ENCODE results near the gene AKAP9. TPM values are rescaled to one million over a fixed set of nuclear protein-coding genes. Genes with fewer than 3 reads are reported as not detected.

AKAP9 gene
- total RNA-seq, 4 donors from 2014 or later, result 49.7 to 82.6 (median 55.8) TPM

DNA sequence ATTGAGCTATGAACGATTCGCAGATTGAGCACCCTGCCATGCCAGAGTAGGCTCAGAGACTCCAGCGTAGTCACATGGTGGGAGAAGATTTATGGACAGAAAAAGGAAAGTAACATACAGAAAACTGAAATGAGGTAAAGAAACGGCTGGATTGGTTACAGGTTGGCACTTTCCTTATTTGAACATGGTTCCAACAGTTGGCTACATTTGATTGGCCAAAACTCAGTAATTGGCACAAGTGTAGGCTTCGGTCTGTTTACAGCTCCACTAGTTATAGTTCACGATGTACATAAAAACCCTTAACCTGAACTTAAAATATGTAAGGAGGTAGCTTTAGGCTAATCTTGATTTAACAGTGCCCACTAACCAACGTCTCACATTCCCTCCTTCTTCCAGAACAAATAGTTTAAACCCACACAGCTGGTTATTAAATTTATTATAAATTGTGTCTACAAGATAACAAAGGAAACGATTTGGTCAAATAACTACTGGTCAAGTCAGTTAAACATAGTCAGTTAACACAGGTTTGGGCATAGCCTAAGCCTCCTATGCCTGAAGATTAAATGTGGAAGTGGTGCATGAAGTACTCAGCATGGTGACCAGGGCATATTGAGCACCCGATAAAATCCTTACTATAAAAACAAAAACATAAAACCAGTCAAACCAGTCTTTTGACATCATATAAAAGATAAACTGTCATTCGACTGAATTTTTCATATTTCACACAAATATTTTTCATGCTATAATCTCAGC is 42.2 kb upstream of the AKAP9 start:
- TF ChIP-seq, protein P1, sequence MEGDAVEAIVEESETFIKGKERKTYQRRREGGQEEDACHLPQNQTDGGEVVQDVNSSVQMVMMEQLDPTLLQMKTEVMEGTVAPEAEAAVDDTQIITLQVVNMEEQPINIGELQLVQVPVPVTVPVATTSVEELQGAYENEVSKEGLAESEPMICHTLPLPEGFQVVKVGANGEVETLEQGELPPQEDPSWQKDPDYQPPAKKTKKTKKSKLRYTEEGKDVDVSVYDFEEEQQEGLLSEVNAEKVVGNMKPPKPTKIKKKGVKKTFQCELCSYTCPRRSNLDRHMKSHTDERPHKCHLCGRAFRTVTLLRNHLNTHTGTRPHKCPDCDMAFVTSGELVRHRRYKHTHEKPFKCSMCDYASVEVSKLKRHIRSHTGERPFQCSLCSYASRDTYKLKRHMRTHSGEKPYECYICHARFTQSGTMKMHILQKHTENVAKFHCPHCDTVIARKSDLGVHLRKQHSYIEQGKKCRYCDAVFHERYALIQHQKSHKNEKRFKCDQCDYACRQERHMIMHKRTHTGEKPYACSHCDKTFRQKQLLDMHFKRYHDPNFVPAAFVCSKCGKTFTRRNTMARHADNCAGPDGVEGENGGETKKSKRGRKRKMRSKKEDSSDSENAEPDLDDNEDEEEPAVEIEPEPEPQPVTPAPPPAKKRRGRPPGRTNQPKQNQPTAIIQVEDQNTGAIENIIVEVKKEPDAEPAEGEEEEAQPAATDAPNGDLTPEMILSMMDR (IDR thresholded peaks at IDR 0.05), result no peak
- no peak for TF ChIP-seq POLR2A (IDR thresholded peaks at IDR 0.05)
- intact Hi-C loops (cut with DNase I), result no loop called here
- no peak for DNase-seq
- Histone ChIP-seq H3K36me3 (no peaks in the 10 kb centered on the region), H3K4me1 (peaks cover 0 to 12% (median under 1%) of the 10 kb centered on the region in 3 donors), H3K27me3 (no peaks in the 10 kb centered on the region), H3K9me3 (no peaks in the 10 kb centered on the region), H3K4me3 (no peak overlapping the region), H3K27ac (no peak overlapping the region)
- WGBS, 2 donors, result 64 to 66% methylated on average over 10 of the region's 10 CpGs

DNA sequence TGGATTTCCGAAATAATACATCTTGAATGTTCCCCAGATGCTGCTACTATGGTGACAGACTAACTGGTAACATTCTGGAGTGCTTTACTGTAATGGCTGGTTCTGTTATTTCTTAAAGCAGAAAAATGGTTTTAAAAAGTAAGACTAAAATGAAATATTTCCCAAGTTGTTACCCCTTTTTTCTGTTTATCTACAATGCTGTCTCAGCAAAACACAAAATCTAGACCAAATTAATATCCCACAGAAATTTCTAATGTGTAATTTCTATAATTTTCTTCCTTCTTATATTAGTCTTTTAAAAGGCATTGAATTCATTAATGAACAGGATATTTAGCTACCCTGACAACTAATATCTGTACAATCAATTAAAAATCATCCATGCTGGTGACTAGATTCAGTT is 41.1 kb upstream of the AKAP9 start:
- H3K4me3 ChIP-seq, result no peak overlapping the region
- WGBS, 2 donors, result 72 to 77% methylated on average over 1 of the region's 1 CpG

DNA sequence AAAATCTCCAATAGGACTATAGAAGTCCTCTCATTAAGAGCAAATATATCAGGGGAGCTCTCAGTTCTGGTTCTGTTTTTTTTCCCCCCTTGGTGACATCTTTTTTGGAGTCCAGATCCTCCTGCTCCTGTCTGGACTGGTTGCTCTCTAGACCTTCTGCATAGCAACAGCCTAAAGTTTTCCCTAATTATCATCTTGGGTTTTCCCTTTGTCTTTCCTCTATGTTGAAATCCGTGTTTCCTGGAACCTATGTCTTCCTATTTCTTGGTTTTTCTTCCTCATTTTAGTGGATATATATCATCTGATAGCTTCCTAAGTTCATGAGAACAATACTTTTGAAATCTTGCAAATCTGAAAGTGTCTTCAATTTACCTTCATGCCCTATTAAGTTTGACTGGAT is 30.5 kb upstream of the AKAP9 start:
- no peaks in the 10 kb centered on the region for H3K9me3 ChIP-seq
- intact Hi-C loops (cut with DNase I), result no loop called here
- H3K4me3 ChIP-seq, result no peak overlapping the region
- H3K27ac ChIP-seq, result no peak overlapping the region
- peaks cover 0 to 4% (median 0%) of the 10 kb centered on the region in 3 donors for H3K4me1 ChIP-seq
- no peaks in the 10 kb centered on the region for H3K36me3 ChIP-seq
- WGBS, 2 donors, result 28 to 53% methylated on average over 1 of the region's 1 CpG
- no peaks in the 10 kb centered on the region for H3K27me3 ChIP-seq
- no peak for TF ChIP-seq POLR2A (IDR thresholded peaks at IDR 0.05)
- TF ChIP-seq, protein P1 (IDR thresholded peaks at IDR 0.05), result no peak
- no peak for DNase-seq

More for the DNA sequence above, 41.1 kb upstream of the AKAP9 start:
- intact Hi-C loops (cut with DNase I), result no loop called here
- H3K36me3 ChIP-seq, result no peaks in the 10 kb centered on the region
- no peak overlapping the region for H3K27ac ChIP-seq
- DNase-seq, result no peak
- TF ChIP-seq, protein P1 (IDR thresholded peaks at IDR 0.05), result no peak
- TF ChIP-seq POLR2A (IDR thresholded peaks at IDR 0.05), result no peak
- H3K9me3 ChIP-seq, result no peaks in the 10 kb centered on the region
- no peaks in the 10 kb centered on the region for H3K27me3 ChIP-seq
- peaks cover 0 to 8% (median 0%) of the 10 kb centered on the region in 3 donors for H3K4me1 ChIP-seq

DNA sequence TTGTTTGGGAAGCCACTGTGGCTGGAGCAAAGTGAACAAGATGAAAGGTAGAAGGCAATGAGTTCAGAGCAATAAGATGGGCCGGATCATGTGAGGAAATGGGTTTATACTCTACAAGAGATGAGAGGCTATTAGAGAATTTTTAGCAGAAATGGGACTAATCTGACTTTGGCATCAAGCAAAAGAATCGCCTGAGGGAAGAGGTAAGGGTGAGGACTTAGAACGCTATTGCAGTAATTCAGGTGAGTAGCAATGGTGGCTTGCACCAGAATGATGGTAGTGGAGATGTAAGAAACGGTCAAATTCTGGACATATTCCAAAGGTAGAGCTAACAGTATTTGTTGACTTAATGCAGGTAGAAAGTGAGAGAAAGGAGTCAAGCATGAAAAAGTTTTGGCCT is 29.5 kb upstream of the AKAP9 start:
- Histone ChIP-seq H3K36me3 (no peaks in the 10 kb centered on the region), H3K4me3 (no peak overlapping the region), H3K4me1 (peaks cover 0 to 4% (median 0%) of the 10 kb centered on the region in 3 donors), H3K9me3 (no peaks in the 10 kb centered on the region), H3K27me3 (no peaks in the 10 kb centered on the region), H3K27ac (no peak overlapping the region)
- DNase-seq, result no peak
- 87 to 91% methylated on average over 4 of the region's 4 CpGs for WGBS, 2 donors
- intact Hi-C loops (cut with DNase I), result no loop called here
- TF ChIP-seq, protein P1 (IDR thresholded peaks at IDR 0.05), result no peak
- no peak for TF ChIP-seq POLR2A (IDR thresholded peaks at IDR 0.05)

DNA sequence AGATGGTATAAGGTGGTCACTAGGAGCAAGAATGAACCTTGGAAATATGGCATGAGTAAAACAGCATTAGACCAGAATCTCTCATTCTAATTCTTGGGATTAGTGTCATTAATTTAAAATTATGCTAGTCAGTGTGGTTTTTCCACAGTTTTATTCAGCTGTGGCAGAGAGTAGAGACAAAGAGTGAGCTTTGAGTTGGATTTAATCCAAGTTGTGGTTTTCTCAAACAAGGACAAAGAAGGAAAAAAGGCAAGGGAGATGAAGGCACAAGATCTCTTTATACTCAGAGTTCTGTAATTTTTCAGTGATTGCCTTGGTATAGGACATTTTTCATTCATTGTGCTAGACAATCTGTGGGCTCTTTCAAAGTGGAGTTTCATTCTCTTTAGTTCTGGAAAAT is 28.2 kb upstream of the AKAP9 start:
- Histone ChIP-seq H3K4me3 (no peak overlapping the region), H3K9me3 (no peaks in the 10 kb centered on the region), H3K27ac (no peak overlapping the region), H3K4me1 (peaks cover 0 to 4% (median 0%) of the 10 kb centered on the region in 3 donors), H3K36me3 (no peaks in the 10 kb centered on the region), H3K27me3 (no peaks in the 10 kb centered on the region)
- TF ChIP-seq, protein P1 (IDR thresholded peaks at IDR 0.05), result no peak
- intact Hi-C loops (cut with DNase I), result no loop called here
- no peak for DNase-seq

Data from esophagus squamous epithelium (tissue), 5 donors.